LNCaP clone FGC (cell line): ENCODE data around the gene TOM1.

ENCODE experiments used
- DNase-seq: peaks from one replicate; pipeline ENCODE4 v3.0.0-alpha.2; 2011; ENCODE audit warnings: low read depth
- H3K4me3 ChIP-seq: 2 replicates; pipeline ENCODE4 v1.5.1; 2011; ENCODE audit warnings: mild to moderate bottlenecking, low read depth, low read length, control low read depth
- CTCF ChIP-seq: IDR thresholded peaks from 2 replicates; pipeline ENCODE4 v1.5.1; 2012; ENCODE audit warnings: mild to moderate bottlenecking; ENCODE audit not compliant: control insufficient read depth, insufficient read depth; ENCODE audit errors: extremely low read depth

Gene TOM1

GRCh38 chr22:35306350-35306967, 6.8 kb downstream of the TOM1 start:
- H3K4me3 ChIP-seq, result no peak overlapping the region
- TF ChIP-seq CTCF, result no peak
- no peak for DNase-seq

GRCh38 chr22:35307372-35307771, 7.7 kb downstream of the TOM1 start:
- no peak for DNase-seq
- TF ChIP-seq CTCF, result no peak

GRCh38 chr22:35307892-35308291, 8.2 kb downstream of the TOM1 start:
- no peak overlapping the region for H3K4me3 ChIP-seq
- no peak for TF ChIP-seq CTCF

More at GRCh38 chr22:35307372-35307771, 7.7 kb downstream of the TOM1 start:
- H3K4me3 ChIP-seq, result no peak overlapping the region

GRCh38 chr22:35308480-35309021, 8.9 kb downstream of the TOM1 start:
- DNase-seq, result no peak
- no peak overlapping the region for H3K4me3 ChIP-seq
- no peak for TF ChIP-seq CTCF

More at GRCh38 chr22:35307892-35308291, 8.2 kb downstream of the TOM1 start:
- DNase-seq, result no peak

GRCh38 chr22:35310556-35311550, 11.2 kb downstream of the TOM1 start:
- no peak overlapping the region for H3K4me3 ChIP-seq
- TF ChIP-seq CTCF, result no peak
- DNase-seq, result no peak

- DNase-seq, result no peak
- TF ChIP-seq CTCF, result no peak
- no peak overlapping the region for H3K4me3 ChIP-seq
Measured at GRCh38 chr22:35311551-35311999, 11.9 kb downstream of the TOM1 start.
